ENCODE results near the gene BOD1L1. TPM values are rescaled to one million over a fixed set of nuclear protein-coding genes. Genes with fewer than 3 reads are reported as not detected.

The BOD1L1 gene
- total and polyA plus RNA-seq, 5 donors: 14.0 to 24.7 (median 23.1) TPM

GRCh38 chr4:13537832-13538177 lies 89.7 kb downstream of the BOD1L1 start:
- no peak overlapping the region for H3K27ac ChIP-seq (ENCODE audit: low read length)
- intact Hi-C loops (cut with DNase I): no loop called here

DNA sequence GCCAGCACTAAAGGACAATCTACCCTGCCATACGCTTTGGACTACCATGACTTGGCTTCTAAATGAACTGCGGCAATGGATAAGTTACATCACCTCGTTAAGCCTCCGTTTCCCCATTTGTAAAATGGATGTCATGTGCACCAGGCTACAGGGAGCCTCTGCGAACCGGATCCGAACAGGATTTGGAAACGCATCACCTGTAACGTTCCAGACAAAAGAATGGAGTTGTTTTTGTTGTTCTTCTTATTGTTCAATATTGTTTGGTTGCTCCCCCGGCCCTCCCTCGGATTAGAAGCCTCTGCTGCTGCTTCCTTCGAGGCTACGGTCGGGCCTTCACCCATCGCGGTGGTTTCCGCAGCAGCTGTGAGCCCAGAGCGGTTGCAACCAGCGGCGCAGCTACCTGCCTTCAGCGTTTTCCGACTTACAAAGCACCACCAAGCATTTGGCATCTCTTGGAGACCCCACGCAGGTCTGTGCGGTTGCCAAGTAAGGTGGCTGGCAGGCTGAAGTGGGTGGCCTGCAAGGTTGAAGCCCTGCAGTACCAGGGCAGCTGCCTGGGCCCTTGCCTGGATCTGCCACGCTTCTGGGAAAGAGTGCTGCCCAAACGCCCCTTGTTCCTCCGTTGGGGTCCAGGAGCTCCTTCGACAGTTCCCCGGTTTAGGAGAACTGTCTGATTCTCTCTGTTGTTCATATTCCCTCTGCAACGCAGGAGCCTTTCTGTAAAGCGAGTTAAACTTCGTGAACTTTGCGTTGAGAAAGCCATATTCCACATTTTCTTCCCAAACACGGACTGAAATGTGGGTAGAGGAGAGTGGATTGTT lies 90.3 kb downstream of the BOD1L1 start:
- Histone ChIP-seq H3K4me1 (ENCODE audit: control insufficient read depth, insufficient read depth, low read length) (peaks cover 2% of the 10 kb centered on the region), H3K27me3 (ENCODE audit: control insufficient read depth, insufficient read depth) (no peaks in the 10 kb centered on the region), H3K27ac (ENCODE audit: low read length) (no peak overlapping the region), H3K4me3 (ENCODE audit: low read length) (no peak overlapping the region), H3K9me3 (ENCODE audit: control insufficient read depth, low read length) (no peaks in the 10 kb centered on the region)
- DNase-seq: no peak
- intact Hi-C loops (cut with DNase I): no loop called here
- ATAC-seq: no peak
- 16% methylated on average over 34 of the region's 34 CpGs for WGBS

More at GRCh38 chr4:13537832-13538177, 89.7 kb downstream of the BOD1L1 start:
- Histone ChIP-seq H3K4me3 (ENCODE audit: low read length) (no peak overlapping the region), H3K4me1 (ENCODE audit: control insufficient read depth, insufficient read depth, low read length) (peaks cover 2% of the 10 kb centered on the region), H3K9me3 (ENCODE audit: control insufficient read depth, low read length) (no peaks in the 10 kb centered on the region), H3K27me3 (ENCODE audit: control insufficient read depth, insufficient read depth) (no peaks in the 10 kb centered on the region)
- ATAC-seq (no peak), DNase-seq (no peak)
- WGBS: 15% methylated on average over 10 of the region's 10 CpGs

DNA sequence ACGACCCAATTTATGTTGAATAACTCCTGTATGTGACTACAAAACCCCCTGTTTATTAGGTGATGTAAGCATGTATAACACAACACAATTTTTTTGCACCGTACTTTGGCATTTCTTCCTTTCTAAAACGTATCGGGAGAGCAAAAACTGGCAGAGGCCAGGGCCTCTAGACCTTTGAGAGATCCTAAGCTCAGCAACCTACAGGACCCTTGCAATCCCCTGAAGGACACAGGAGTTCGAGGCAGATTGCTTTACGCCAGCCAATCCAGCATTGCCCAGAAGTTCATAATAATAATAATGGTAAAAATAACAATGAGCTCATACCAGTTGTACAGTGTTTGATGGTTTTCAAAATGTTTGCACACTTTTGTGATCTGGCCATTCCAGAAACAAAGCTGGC lies 90.9 kb downstream of the BOD1L1 start:
- WGBS: 25% methylated on average over 6 of the region's 6 CpGs

DNA sequence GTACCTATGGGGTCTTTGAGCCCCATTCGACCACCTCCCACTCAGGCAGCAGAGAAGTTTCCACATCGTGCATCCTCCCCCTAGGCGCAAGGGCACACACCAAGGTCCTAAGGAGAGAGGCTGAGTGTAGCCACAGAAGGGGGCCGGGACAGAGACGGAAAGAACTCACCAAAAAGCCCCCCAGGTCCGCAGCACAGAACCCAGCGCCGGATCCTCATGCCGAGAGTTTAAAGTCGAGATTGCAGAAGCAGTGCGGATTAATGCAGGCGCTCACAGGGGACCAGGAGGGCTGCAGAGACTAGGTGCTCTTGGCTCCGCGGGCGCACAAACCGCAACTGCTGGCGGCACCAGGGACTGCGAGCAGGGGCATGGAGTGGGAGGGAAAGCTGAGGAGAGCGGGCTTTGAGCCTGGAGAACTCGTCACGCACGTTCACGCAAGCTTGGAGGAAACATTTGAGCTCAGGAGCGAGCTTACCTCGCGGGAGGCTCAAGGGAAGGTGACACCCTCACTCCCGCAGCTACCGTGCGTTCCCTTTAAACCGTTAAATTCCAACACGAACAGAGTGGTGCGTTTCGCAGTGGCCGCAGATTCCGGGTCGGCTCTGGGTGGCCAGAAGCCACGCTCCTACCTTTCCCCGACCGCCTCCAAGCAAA lies 91.7 kb downstream of the BOD1L1 start:
- WGBS: 2% methylated on average over 39 of the region's 39 CpGs
- intact Hi-C loops (cut with DNase I): no loop called here
- H3K27ac ChIP-seq (ENCODE audit: low read length): no peak overlapping the region
- no peaks in the 10 kb centered on the region for H3K4me1 ChIP-seq (ENCODE audit: control insufficient read depth, insufficient read depth, low read length)
- DNase-seq (no peak), ATAC-seq (no peak)
- H3K9me3 ChIP-seq (ENCODE audit: control insufficient read depth, low read length): no peaks in the 10 kb centered on the region
- H3K4me3 ChIP-seq (ENCODE audit: low read length): no peak overlapping the region
- H3K27me3 ChIP-seq (ENCODE audit: control insufficient read depth, insufficient read depth): no peaks in the 10 kb centered on the region

More for the DNA sequence above, 90.9 kb downstream of the BOD1L1 start:
- no peaks in the 10 kb centered on the region for H3K9me3 ChIP-seq (ENCODE audit: control insufficient read depth, low read length)
- intact Hi-C loops (cut with DNase I): no loop called here
- ATAC-seq (no peak), DNase-seq (no peak)
- H3K27me3 ChIP-seq (ENCODE audit: control insufficient read depth, insufficient read depth): no peaks in the 10 kb centered on the region
- H3K27ac ChIP-seq (ENCODE audit: low read length): no peak overlapping the region
- H3K4me1 ChIP-seq (ENCODE audit: control insufficient read depth, insufficient read depth, low read length): no peaks in the 10 kb centered on the region
- H3K4me3 ChIP-seq (ENCODE audit: low read length): no peak overlapping the region

DNA sequence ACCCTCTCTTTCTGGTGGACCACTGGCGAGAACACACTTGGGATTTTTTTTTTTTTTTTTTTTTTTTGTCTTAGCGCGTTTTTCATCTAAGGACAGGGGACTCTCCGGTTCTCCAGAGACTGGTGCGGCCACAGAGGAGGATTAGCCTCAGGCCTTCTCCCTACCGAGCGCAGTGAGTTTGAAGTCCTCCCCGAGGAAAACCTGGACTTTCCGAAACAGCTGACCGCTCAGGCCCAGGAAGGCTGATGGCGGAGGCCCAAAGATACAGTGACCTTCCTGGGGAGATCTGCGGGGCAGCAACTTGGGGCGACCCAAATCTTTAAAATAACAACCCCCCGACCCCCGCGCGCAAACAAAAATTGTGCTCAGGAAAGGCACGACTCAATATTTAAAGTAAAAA lies 92.4 kb downstream of the BOD1L1 start:
- Histone ChIP-seq H3K4me3 (ENCODE audit: low read length) (no peak overlapping the region), H3K27ac (ENCODE audit: low read length) (no peak overlapping the region), H3K27me3 (ENCODE audit: control insufficient read depth, insufficient read depth) (no peaks in the 10 kb centered on the region), H3K4me1 (ENCODE audit: control insufficient read depth, insufficient read depth, low read length) (no peaks in the 10 kb centered on the region), H3K9me3 (ENCODE audit: control insufficient read depth, low read length) (no peaks in the 10 kb centered on the region)
- intact Hi-C loops (cut with DNase I): no loop called here
- WGBS: 5% methylated on average over 18 of the region's 18 CpGs
- ATAC-seq (no peak), DNase-seq (no peak)

- DNase-seq: no peak
- no peak for ATAC-seq
- Histone ChIP-seq H3K4me3 (ENCODE audit: low read length) (no peak overlapping the region), H3K4me1 (ENCODE audit: control insufficient read depth, insufficient read depth, low read length) (no peaks in the 10 kb centered on the region), H3K27ac (ENCODE audit: low read length) (no peak overlapping the region), H3K9me3 (ENCODE audit: control insufficient read depth, low read length) (no peaks in the 10 kb centered on the region), H3K27me3 (ENCODE audit: control insufficient read depth, insufficient read depth) (no peaks in the 10 kb centered on the region)
- 4% methylated on average over 32 of the region's 32 CpGs for WGBS
- intact Hi-C loops (cut with DNase I): no loop called here
Measured at GRCh38 chr4:13534344-13535063, 93.0 kb downstream of the BOD1L1 start.

DNA sequence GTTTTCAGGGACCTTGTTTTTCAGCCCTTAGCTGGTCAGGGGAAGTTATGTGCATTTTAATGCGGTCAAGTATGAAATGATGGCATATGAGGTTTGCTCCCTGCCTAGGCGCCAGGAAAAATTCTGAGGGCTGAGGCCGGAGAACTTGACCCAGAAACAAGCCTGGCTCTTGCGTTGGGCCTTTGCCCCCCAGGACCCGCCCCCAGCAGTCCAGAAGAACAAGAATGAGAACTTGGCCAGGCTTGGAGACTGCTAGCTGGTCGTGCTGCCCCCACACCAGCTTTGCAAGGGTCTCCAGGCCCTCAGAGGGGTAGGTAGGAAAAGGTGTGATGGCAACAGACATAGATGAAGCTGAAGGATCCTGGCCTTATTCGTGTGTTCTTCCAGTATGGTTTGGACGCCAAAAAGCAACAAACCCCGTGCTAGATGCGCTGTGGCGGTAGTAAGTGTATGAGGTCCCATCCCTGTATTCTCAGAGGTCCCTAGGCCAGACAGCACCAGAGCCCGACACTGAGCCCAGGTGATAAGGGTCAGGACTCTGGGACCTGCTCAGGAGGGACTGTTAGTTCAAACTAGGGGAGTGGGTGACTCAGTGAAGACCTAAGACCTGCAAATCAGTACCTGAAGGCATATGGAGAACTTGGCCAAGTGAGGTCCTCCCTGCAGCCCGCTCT lies 93.7 kb downstream of the BOD1L1 start:
- ATAC-seq: no peak
- no peaks in the 10 kb centered on the region for H3K27me3 ChIP-seq (ENCODE audit: control insufficient read depth, insufficient read depth)
- H3K9me3 ChIP-seq (ENCODE audit: control insufficient read depth, low read length): no peaks in the 10 kb centered on the region
- no peak overlapping the region for H3K4me3 ChIP-seq (ENCODE audit: low read length)
- H3K27ac ChIP-seq (ENCODE audit: low read length): no peak overlapping the region
- no peaks in the 10 kb centered on the region for H3K4me1 ChIP-seq (ENCODE audit: control insufficient read depth, insufficient read depth, low read length)
- WGBS: 11% methylated on average over 13 of the region's 13 CpGs
- intact Hi-C loops (cut with DNase I): no loop called here
- DNase-seq: no peak

DNA sequence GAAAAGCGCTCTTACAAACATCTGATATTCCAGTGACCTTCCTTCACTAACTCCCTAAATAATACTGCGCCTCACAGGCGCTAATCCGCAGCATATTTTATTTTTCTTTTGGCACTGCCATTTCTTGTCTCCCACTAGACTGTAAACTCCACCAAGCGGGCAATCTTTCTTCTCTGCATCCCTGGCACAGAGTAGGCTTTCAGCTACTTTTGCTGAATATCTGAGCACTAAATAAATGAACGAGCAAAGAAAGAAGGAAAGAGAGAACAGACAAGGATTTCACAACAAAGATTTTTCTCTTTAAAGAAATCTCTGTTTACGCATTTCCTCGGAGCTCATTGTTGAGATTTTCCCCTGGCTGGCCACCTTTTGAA lies 95.9 kb downstream of the BOD1L1 start:
- no peak for DNase-seq
- H3K27ac ChIP-seq (ENCODE audit: low read length): no peak overlapping the region

DNA sequence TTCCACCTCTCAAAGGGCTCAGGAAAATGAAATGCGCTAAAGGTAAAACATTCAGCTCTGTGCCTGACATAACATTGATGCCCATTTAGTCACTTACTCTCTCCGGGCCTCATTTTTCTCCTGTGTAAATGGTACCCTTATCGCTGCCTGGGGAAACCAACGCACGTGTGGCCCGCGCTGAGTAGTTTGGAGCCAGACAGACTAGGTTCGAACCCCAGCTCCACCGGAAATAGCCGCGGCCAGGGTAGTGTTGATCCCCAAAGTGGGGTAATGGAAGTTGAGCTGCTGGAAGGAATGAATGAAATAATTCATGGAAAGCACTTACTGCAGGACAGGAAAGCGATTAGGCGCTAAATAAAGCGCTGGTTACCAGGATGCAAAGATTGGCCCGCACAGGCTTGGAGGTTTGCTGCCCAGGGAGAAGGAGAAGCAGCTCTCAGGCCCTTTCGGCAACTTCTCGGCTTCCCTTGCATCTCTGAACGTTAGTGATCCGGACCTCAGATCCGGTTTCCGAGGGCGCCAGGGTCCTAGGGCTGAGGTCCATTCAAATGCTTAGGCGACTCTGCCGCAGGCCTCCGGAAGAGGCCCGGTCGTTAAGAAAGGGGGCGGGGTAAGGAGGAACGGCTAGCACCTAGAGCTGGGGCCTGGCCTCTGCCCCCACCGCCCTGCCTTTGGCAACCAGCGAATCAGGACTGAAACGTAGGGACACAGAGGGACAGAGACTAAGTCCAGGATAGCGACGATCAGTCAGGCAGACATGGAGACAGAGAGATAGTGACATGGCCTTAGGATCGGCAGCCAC lies 96.5 kb downstream of the BOD1L1 start:
- Histone ChIP-seq H3K4me1 (ENCODE audit: control insufficient read depth, insufficient read depth, low read length) (no peaks in the 10 kb centered on the region), H3K27me3 (ENCODE audit: control insufficient read depth, insufficient read depth) (no peaks in the 10 kb centered on the region), H3K27ac (ENCODE audit: low read length) (no peak overlapping the region), H3K4me3 (ENCODE audit: low read length) (no peak overlapping the region), H3K9me3 (ENCODE audit: control insufficient read depth, low read length) (no peaks in the 10 kb centered on the region)
- ATAC-seq: no peak
- DNase-seq: no peak
- 5% methylated on average over 35 of the region's 35 CpGs for WGBS
- intact Hi-C loops (cut with DNase I): no loop called here

More for the DNA sequence above, 95.9 kb downstream of the BOD1L1 start:
- Histone ChIP-seq H3K4me1 (ENCODE audit: control insufficient read depth, insufficient read depth, low read length) (no peaks in the 10 kb centered on the region), H3K9me3 (ENCODE audit: control insufficient read depth, low read length) (no peaks in the 10 kb centered on the region), H3K27me3 (ENCODE audit: control insufficient read depth, insufficient read depth) (no peaks in the 10 kb centered on the region), H3K4me3 (ENCODE audit: low read length) (no peak overlapping the region)
- intact Hi-C loops (cut with DNase I): no loop called here
- no peak for ATAC-seq
- WGBS: 24% methylated on average over 8 of the region's 8 CpGs

- 9% methylated on average over 37 of the region's 37 CpGs for WGBS
- ATAC-seq: no peak
- no peaks in the 10 kb centered on the region for H3K27me3 ChIP-seq (ENCODE audit: control insufficient read depth, insufficient read depth)
Measured at GRCh38 chr4:13529128-13529919, 98.2 kb downstream of the BOD1L1 start.

More at GRCh38 chr4:13529128-13529919, 98.2 kb downstream of the BOD1L1 start:
- Histone ChIP-seq H3K4me3 (ENCODE audit: low read length) (no peak overlapping the region), H3K27ac (ENCODE audit: low read length) (no peak overlapping the region), H3K9me3 (ENCODE audit: control insufficient read depth, low read length) (peaks cover 8% of the 10 kb centered on the region), H3K4me1 (ENCODE audit: control insufficient read depth, insufficient read depth, low read length) (no peaks in the 10 kb centered on the region)
- DNase-seq: no peak
- intact Hi-C loops (cut with DNase I): no loop called here

Measured in right cardiac atrium (tissue), 5 donors.